ENCODE results near the gene RABL3.
"Not testable (repeated sequence)": the region's sequence is repeated elsewhere in the genome, so short reads cannot be mapped to it uniquely, and the experiment has no call there.

The RABL3 gene

DNA sequence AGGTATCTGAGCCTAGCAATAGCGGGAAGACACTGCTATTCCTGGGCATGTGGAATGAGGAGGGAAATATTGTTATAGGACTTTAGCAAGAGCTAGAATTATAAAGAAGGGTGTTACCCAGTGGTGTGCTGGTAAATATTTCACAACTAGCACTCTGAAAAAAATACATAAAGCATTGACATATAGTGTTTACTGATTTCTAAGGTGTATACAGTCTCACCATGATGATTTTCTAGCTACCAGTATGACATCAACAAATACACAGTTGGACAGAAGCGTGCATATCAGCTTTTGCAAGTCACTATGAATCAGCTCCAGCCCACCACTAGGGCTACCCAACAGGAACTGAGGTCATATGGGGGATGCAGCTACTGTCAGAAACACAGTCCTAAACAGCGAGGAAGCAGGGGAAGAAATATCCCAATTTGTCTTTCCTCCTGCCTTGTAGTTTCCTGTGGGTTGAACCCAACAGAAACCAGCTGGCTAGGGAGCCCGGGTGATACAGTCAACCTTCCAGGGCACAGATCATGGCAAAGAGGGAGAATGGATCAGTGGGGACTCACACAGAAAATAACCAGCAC, 99.9 kb downstream of the RABL3 start:
- DNase-seq = no peak

GRCh38 chr3:120641696-120642246, 100.5 kb downstream of the RABL3 start:
- DNase-seq = no peak

- no peak for DNase-seq
Measured at GRCh38 chr3:120640231-120640630, 102.1 kb downstream of the RABL3 start.

- DNase-seq = not testable (repeated sequence)
Measured at GRCh38 chr3:120638820-120639219, 103.5 kb downstream of the RABL3 start.

GRCh38 chr3:120637851-120638559, 104.3 kb downstream of the RABL3 start:
- DNase-seq = peak; percentile 1

DNA sequence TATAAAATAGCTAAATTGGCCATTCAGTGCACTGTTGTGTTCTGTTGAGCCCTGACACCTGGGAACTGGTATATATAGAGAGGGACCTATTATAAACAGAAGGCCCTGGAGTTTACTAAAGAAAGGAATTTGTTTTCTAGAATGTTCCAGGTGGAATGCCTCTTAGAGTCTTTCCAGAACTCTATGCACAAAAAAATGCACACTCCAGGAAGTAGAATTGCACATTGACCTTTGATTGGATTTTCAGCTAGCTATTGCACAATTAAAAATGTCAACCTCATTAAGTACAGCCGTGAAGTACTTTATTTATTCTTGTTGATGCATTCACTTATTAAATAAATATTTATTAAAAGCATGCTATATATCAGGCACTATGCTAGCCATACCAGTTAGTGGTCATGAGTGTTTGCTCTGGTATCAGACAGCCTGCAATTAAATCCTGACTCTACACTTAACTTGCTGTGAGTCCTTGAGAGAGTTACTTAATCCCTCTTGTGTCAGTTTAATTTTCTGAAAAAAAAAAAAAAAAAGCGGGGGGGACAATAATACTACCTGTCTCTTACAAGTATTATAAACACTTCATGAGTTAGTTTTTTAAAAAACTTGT, 105.4 kb downstream of the RABL3 start:
- peak; percentile 30 for DNase-seq

All from DMS53 (cell line).